Endothelial cell of umbilical vein (primary cell): ENCODE measurements around the gene CDK5. TPM values are rescaled to one million over a fixed set of nuclear protein-coding genes. Genes with fewer than 3 reads are reported as not detected.

Experiments used
- BruUV-seq: library from RNA; stranded (reverse); fragments of 400-500 nt; replicated peaks from 2 replicates; lab custom pipeline; 2021; lab: Mats Ljungman, UMichigan
- CTCF ChIA-PET: fragments of 300-600, 350-600 bp; sonication (Branson Sonifier 250); formaldehyde crosslinking; loops from one replicate; lab custom pipeline; 2021; ENCODE audit warnings: antibody characterized with exemption, inconsistent platforms; lab: Charles Lee
- POLR2A ChIA-PET: fragments of 300-600, 350-600 bp; sonication (Branson Sonifier 250); formaldehyde crosslinking; loops from one replicate; lab custom pipeline; 2021; ENCODE audit warnings: antibody characterized with exemption, inconsistent platforms; lab: Charles Lee
- DNase-seq: peaks from one replicate; pipeline ENCODE4 v3.0.0-alpha.2; 2011; ENCODE audit warnings: low read depth, low spot score
- FAIRE-seq: peaks from 2 replicates; lab custom pipeline; 2011; peaks lifted over from hg19 to GRCh38; lab: Jason Lieb, UNC
- H2AFZ ChIP-seq: 2 replicates; pipeline ENCODE4 v1.6.0; 2012; ENCODE audit warnings: low read depth, low read length, control low read depth, inconsistent platforms
- H3K27ac ChIP-seq: 2 replicates; pipeline ENCODE4 v1.5.1; 2011; ENCODE audit warnings: low read depth, mild to moderate bottlenecking, control low read depth, low read length, moderate library complexity; ENCODE audit not compliant: insufficient read depth
- H3K27me3 ChIP-seq, 2 experiments: 2 replicates each; pipeline versions ENCODE4 v1.6.0 to v1.6.1; 2011; ENCODE audit warnings: low read length in 2 of 2, mixed read lengths in 1 of 2; ENCODE audit not compliant: control insufficient read depth in 2 of 2, insufficient read depth in 2 of 2
- H3K36me3 ChIP-seq, 2 experiments: 2 replicates in 1 of 2; 3 replicates in 1 of 2; pipeline ENCODE4 v1.5.1; 2011; ENCODE audit warnings: low read length in 2 of 2, mild to moderate bottlenecking in 1 of 2, moderate library complexity in 1 of 2; ENCODE audit not compliant: control insufficient read depth in 2 of 2, insufficient read depth in 2 of 2; ENCODE audit errors: extremely low read depth in 1 of 2
- H3K4me1 ChIP-seq: 3 replicates; pipeline ENCODE4 v1.5.1; 2011; ENCODE audit warnings: mild to moderate bottlenecking, low read length; ENCODE audit not compliant: control insufficient read depth, insufficient read depth; ENCODE audit errors: extremely low read depth
- H3K4me2 ChIP-seq: 2 replicates; pipeline ENCODE4 v1.6.1; 2011; ENCODE audit warnings: low read length, control low read depth, mixed read lengths; ENCODE audit not compliant: insufficient read depth
- H3K4me3 ChIP-seq, 3 experiments: fragments of 200-600 bp in 1 of 3; sonication (generic), shearing (Covaris generic) in 1 of 3; replicated peaks in 1 of 3; 2 replicates each; pipeline ENCODE4 v1.5.1; 2011 to 2016; ENCODE audit warnings: control low read depth in 3 of 3, low read length in 3 of 3, mild to moderate bottlenecking in 2 of 3, inconsistent platforms in 1 of 3, low read depth in 1 of 3, moderate library complexity in 1 of 3; ENCODE audit not compliant: insufficient read depth in 1 of 3
- H3K79me2 ChIP-seq: 2 replicates; pipeline ENCODE4 v1.6.0; 2012; ENCODE audit warnings: low read length, inconsistent platforms; ENCODE audit not compliant: control insufficient read depth, insufficient read depth
- H3K9ac ChIP-seq: replicated peaks from 2 replicates; pipeline ENCODE3; 2011; ENCODE audit warnings: low read length, control low read depth; ENCODE audit not compliant: insufficient read depth; ENCODE audit errors: extremely low read depth
- H3K9me1 ChIP-seq: replicated peaks from 3 replicates; pipeline ENCODE4 v1.6.0; 2011; ENCODE audit warnings: mild to moderate bottlenecking, low read length; ENCODE audit not compliant: control insufficient read depth, insufficient read depth; ENCODE audit errors: extremely low read depth
- H3K9me3 ChIP-seq: replicated peaks from 2 replicates; pipeline ENCODE4 v1.5.1; 2012; ENCODE audit warnings: low read length, inconsistent platforms; ENCODE audit not compliant: control insufficient read depth, insufficient read depth
- H4K20me1 ChIP-seq: replicated peaks from 2 replicates; pipeline ENCODE3; 2011; ENCODE audit warnings: mild to moderate bottlenecking, low read length; ENCODE audit not compliant: control insufficient read depth, insufficient read depth; ENCODE audit errors: extremely low read depth
- CTCF ChIP-seq, 2 donors: IDR thresholded peaks; 1 replicate in 1 of 2; 2 replicates in 1 of 2; pipeline ENCODE4 v1.5.1; 2011; ENCODE audit warnings: low read length in 2 of 2, mild to moderate bottlenecking in 2 of 2, moderate library complexity in 2 of 2, control low read depth in 1 of 2, inconsistent platforms in 1 of 2, low read depth in 1 of 2; ENCODE audit not compliant: insufficient read depth in 1 of 2; ENCODE audit errors: extremely low read depth in 1 of 2
- EZH2 ChIP-seq: IDR thresholded peaks from 2 replicates; pipeline ENCODE4 v1.6.1; 2012; ENCODE audit warnings: borderline replicate concordance, low read depth, mild to moderate bottlenecking, moderate library complexity, low read length, inconsistent platforms; ENCODE audit not compliant: severe bottlenecking
- FOS ChIP-seq: IDR thresholded peaks from 2 replicates; pipeline ENCODE4 v1.6.1; 2011; ENCODE audit warnings: mild to moderate bottlenecking, low read length, moderate library complexity, borderline replicate concordance; ENCODE audit not compliant: insufficient read depth
- GATA2 ChIP-seq: IDR thresholded peaks from 2 replicates; pipeline ENCODE4 v1.7.0; 2011; ENCODE audit warnings: low read depth, mild to moderate bottlenecking, moderate library complexity, mixed read lengths, low read length; ENCODE audit not compliant: insufficient read length, insufficient read depth
- JUN ChIP-seq: IDR thresholded peaks from 2 replicates; pipeline ENCODE4 v1.6.1; 2011; ENCODE audit warnings: borderline replicate concordance, low read depth; ENCODE audit not compliant: insufficient read length, insufficient read depth
- MAX ChIP-seq: IDR thresholded peaks from 2 replicates; pipeline ENCODE4 v1.6.1; 2011; ENCODE audit not compliant: insufficient read depth, insufficient read length
- MYC ChIP-seq: IDR thresholded peaks from one replicate; pipeline ENCODE4 v1.6.1; 2011; ENCODE audit warnings: mild to moderate bottlenecking, low read depth, low read length
- POLR2A ChIP-seq: IDR thresholded peaks from 2 replicates; pipeline ENCODE4 v1.6.1; 2012; ENCODE audit warnings: low read depth, mild to moderate bottlenecking, control low read depth, low read length
- POLR2AphosphoS5 ChIP-seq: IDR thresholded peaks from 2 replicates; pipeline ENCODE4 v1.6.1; 2012; ENCODE audit warnings: low read depth, mild to moderate bottlenecking, control low read depth, low read length, moderate library complexity; ENCODE audit not compliant: insufficient read depth
- dilution Hi-C: fragments of 300-500 bp; cut with MboI; formaldehyde crosslinking; loops from one replicate; pipeline ENCODE4 v1.15.0; 2019; ENCODE audit warnings: low sequenced_read_pairs; ENCODE audit not compliant: extremely low pct_ligation_motif_present
- intact Hi-C: fragments of 100-400 bp; cut with micrococcal nuclease; formaldehyde crosslinking; loops from one replicate; pipeline ENCODE4 v1.10.0; 2022
- polyA plus RNA-seq, 4 experiments: library from polyadenylated mRNA; depleted of rRNA in 3 of 4; stranded (reverse) in 3 of 4; unstranded in 1 of 4; fragments of >200 nt; gene quantifications; 2 replicates each; pipeline versions ENCODE4 v1.2.1 to v1.2.3, GENCODE V29; 2011 to 2012; ENCODE audit warnings: missing spikeins in 1 of 4
- total RNA-seq: library from RNA; stranded (reverse); gene quantifications from 2 replicates; pipeline ENCODE4 v1.2.3, GENCODE V29; 2021

The CDK5 gene
- total and polyA plus RNA-seq, 2 donors (not counting 3 experiments of a cell fraction or from before 2014, with no cell fraction given): 16.5 to 38.3 TPM

GRCh38 chr7:151104411-151105235, 46.9 kb upstream of the CDK5 start:
- H3K79me2 ChIP-seq: peaks cover 81% of the 10 kb centered on the region
- H3K9me1 ChIP-seq: no peaks in the 10 kb centered on the region
- H3K27me3 ChIP-seq: no peaks in the 10 kb centered on the region
- no peak overlapping the region for H3K4me3 ChIP-seq
- no peak overlapping the region for H3K4me2 ChIP-seq
- TF ChIP-seq JUN (no peak), FOS (peak; percentile 34), MYC (no peak)
- dilution Hi-C loops: no loop called here
- H3K9ac ChIP-seq: no peak overlapping the region
- peak; percentile 89 for FAIRE-seq
- POLR2A ChIA-PET: no interaction called here
- H3K36me3 ChIP-seq: peaks cover 0 to 2% of the 10 kb centered on the region in 2 experiments
- peaks cover 17% of the 10 kb centered on the region for H3K4me1 ChIP-seq
- H3K27ac ChIP-seq: no peak overlapping the region
- CTCF ChIA-PET: interaction anchor here (0.8 to 3.5 kb wide), 6 partner anchors 15 to 142 kb away, joined by 3 to 29 read pairs (median 4); partner anchors contain the start of gene FASTK
- no TSS peak for BruUV-seq
- intact Hi-C loops: loop anchor here (1.0 kb wide), 1 partner anchor 9 kb away; no protein-coding TSS in a partner anchor
- DNase-seq: peak; percentile 85
- no peak overlapping the region for H2AFZ ChIP-seq
- no peaks in the 10 kb centered on the region for H3K9me3 ChIP-seq
- H4K20me1 ChIP-seq: no peaks in the 10 kb centered on the region

- ChIA-PET POLR2A (no interaction called here), CTCF (interaction anchor here (0.9 to 3.5 kb wide), 3 partner anchors 11 to 20 kb away, joined by 4 to 29 read pairs (median 7); no protein-coding TSS in a partner anchor)
- Histone ChIP-seq H3K4me1 (peaks cover 17% of the 10 kb centered on the region), H4K20me1 (no peaks in the 10 kb centered on the region), H3K9me3 (no peaks in the 10 kb centered on the region), H3K9ac (no peak overlapping the region), H3K36me3 (peaks cover 0 to 2% of the 10 kb centered on the region in 2 experiments), H3K4me3 (no peak overlapping the region), H3K27me3 (no peaks in the 10 kb centered on the region), H2AFZ (no peak overlapping the region), H3K4me2 (no peak overlapping the region), H3K9me1 (no peaks in the 10 kb centered on the region), H3K79me2 (peaks cover 82% of the 10 kb centered on the region), H3K27ac (no peak overlapping the region)
- intact Hi-C loops: loop anchor here (1.0 kb wide), 1 partner anchor 9 kb away; no protein-coding TSS in a partner anchor
- dilution Hi-C loops: no loop called here
- no TSS peak for BruUV-seq
- FAIRE-seq (no peak), DNase-seq (no peak)
- TF ChIP-seq MYC: no peak
- TF ChIP-seq EZH2: no peak
- TF ChIP-seq POLR2AphosphoS5: no peak
- TF ChIP-seq GATA2: no peak
- TF ChIP-seq CTCF (IDR thresholded peaks at IDR 0.05; ENCODE audit: extremely low read depth in 1 of 2, insufficient read depth in 1 of 2, low read depth in 1 of 2, low read length in 2 of 2): no peak
- no peak for TF ChIP-seq JUN
- no peak for TF ChIP-seq FOS
- no peak for TF ChIP-seq POLR2A
- TF ChIP-seq MAX: no peak
These were observed 46.3 kb upstream of the CDK5 start for GRCh38 chr7:151103973-151104372.
